Measurements from ENCODE around the gene NSUN4.

DNA sequence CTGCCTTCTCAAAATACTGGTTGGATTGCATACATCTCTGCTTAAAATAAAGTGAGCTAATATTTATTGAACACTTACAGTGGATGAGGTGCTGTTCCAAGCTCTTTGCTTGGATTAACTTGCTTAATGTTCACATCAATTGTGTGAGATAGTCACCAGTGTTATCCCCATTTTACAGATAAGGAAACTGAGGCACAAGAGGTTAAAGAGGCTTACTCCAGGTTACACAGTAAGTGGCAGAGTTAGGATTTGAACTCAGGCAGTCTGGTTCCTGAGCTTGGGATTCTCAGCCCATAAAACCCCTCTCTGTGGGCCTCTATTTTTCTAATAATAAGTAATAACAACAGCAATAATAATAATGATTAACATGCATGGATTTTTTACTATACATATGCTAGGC is 39.9 kb downstream of the NSUN4 start:
- TF ChIP-seq, protein P1, sequence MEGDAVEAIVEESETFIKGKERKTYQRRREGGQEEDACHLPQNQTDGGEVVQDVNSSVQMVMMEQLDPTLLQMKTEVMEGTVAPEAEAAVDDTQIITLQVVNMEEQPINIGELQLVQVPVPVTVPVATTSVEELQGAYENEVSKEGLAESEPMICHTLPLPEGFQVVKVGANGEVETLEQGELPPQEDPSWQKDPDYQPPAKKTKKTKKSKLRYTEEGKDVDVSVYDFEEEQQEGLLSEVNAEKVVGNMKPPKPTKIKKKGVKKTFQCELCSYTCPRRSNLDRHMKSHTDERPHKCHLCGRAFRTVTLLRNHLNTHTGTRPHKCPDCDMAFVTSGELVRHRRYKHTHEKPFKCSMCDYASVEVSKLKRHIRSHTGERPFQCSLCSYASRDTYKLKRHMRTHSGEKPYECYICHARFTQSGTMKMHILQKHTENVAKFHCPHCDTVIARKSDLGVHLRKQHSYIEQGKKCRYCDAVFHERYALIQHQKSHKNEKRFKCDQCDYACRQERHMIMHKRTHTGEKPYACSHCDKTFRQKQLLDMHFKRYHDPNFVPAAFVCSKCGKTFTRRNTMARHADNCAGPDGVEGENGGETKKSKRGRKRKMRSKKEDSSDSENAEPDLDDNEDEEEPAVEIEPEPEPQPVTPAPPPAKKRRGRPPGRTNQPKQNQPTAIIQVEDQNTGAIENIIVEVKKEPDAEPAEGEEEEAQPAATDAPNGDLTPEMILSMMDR (IDR thresholded peaks at IDR 0.05), result no peak
- no peak for TF ChIP-seq POLR2A (IDR thresholded peaks at IDR 0.05)

All from thyroid gland (tissue), 4 donors.